H54 (cell line): ENCODE data around the gene ZFYVE28.

Experiments
- DNase-seq: peaks from one replicate; pipeline ENCODE4 v3.0.0; 2011; ENCODE audit warnings: low spot score, mixed read lengths; ENCODE audit not compliant: insufficient read length
- FAIRE-seq: peaks from 3 replicates; lab custom pipeline; 2011; peaks lifted over from hg19 to GRCh38; lab: Jason Lieb, UNC
- POLR2A ChIP-seq: IDR thresholded peaks from 2 replicates; pipeline ENCODE4 v1.6.1; 2011; ENCODE audit warnings: low read depth, mild to moderate bottlenecking, low read length

The ZFYVE28 gene

GRCh38 chr4:2451036-2451520 is 32.6 kb upstream of the ZFYVE28 start:
- FAIRE-seq = no peak
- TF ChIP-seq POLR2A = no peak
- no peak for DNase-seq

GRCh38 chr4:2450394-2451035 is 32.1 kb upstream of the ZFYVE28 start:
- DNase-seq (no peak), FAIRE-seq (no peak)
- no peak for TF ChIP-seq POLR2A

DNA sequence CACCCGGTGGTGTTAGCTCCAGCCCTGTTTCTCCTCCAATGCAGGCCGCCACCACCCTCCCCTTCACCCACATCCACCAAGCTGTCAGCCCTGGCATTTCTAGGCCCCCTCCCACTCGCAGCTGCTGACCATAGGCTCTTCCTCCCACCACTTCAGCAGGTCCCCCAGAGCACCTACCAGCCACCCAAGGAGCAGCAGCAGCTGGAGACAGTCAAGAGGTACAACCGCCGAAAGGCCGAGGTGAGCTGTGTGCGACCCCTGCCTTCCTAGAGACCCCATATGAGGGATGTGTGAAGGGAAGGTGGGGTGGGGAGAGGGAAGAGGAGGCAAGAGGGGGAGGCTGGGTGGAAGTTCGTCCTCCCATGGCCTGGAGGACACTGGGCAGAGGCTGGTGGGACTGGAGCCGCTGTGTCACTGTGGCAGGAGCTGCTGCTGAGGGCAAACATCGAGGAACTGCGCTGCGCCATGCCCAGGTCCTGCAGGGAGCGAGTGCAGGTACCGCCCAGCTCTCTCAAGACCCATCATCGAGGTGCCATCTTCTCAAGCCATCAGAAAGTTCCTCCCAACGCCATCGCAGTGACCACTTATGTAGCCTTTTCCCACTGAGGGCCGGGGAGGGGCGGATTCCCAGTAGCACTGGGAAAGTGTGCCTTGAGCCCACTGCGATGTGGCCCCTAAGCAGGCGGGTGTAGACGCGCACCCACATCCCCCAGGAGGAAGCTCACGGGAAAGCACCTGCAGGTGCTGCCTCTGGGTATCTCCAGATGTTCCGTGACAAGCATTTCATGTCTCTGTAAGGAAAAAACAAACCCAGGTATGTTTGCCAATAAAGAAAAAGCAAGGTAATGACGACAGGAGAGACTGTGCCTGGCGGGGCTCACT is 31.3 kb upstream of the ZFYVE28 start:
- TF ChIP-seq POLR2A = no peak
- DNase-seq (no peak), FAIRE-seq (no peak)

DNA sequence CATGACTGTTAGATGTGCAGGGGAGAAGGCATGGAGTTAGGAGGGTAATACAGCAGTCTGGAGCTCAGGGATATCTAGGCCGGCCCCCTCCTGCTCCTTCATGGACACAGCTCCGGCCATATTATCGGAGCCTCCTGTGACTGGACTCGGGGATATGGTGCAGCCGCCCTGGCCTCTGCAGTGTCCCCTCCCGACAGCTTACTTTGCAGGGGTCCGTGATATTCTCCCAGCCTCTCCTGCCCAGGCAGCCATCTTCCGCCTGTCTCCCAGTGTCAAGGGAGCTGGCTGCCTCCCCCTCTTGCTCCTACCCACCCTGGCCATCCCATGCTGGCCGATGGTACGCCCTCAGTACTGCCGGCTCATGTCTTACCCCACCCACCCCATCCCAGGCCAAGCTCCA is 30.6 kb upstream of the ZFYVE28 start:
- DNase-seq (no peak), FAIRE-seq (no peak)
- no peak for TF ChIP-seq POLR2A

DNA sequence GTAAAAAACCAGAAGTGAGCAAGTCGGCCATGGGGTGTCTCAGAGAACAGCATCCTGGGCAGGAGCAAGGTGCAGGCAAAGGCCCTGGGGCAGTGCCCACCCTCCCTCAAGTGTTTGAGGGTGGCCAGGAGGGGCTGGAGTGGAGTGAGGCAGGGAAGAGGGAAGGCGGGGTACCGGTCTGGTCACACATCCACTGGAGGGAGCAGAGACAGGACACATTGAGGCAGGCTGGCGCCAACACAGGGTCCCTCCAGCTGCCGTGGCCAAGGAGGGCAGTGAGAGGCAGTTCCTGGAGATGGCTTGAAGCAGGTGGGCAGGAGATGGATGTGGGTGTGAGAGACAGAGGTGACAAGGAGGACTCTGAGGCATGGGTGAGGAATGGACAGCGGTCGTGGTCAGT is 30.1 kb upstream of the ZFYVE28 start:
- no peak for TF ChIP-seq POLR2A
- DNase-seq (no peak), FAIRE-seq (no peak)

GRCh38 chr4:2446656-2447564 is 28.5 kb upstream of the ZFYVE28 start:
- FAIRE-seq = no peak
- no peak for TF ChIP-seq POLR2A
- no peak for DNase-seq

- no peak for TF ChIP-seq POLR2A
- DNase-seq = no peak
- no peak for FAIRE-seq
Observed at GRCh38 chr4:2445571-2445970, 27.1 kb upstream of the ZFYVE28 start.

DNA sequence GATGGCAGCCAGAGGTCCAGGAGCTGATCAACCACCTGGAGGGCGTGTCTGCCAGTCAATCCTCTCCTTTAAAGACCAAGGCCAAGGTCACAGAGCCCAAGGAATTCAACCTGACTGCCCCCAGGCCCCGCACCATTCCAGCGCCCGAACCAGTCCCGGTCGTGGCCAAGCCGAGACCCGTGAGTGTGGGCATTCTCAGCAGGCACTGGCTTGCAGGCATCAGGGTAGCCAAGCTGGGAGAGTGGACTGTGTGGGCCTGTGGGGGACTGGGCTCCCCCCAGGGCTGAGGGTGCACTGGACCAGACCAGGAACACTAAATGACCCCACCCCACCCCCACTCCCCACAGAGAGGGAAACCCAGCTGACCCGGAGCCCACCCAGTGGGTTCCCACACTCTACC is 26.7 kb upstream of the ZFYVE28 start:
- FAIRE-seq (no peak), DNase-seq (no peak)
- no peak for TF ChIP-seq POLR2A

- DNase-seq = no peak
- no peak for TF ChIP-seq POLR2A
- no peak for FAIRE-seq
Observed at GRCh38 chr4:2443956-2444740, 25.7 kb upstream of the ZFYVE28 start.

DNA sequence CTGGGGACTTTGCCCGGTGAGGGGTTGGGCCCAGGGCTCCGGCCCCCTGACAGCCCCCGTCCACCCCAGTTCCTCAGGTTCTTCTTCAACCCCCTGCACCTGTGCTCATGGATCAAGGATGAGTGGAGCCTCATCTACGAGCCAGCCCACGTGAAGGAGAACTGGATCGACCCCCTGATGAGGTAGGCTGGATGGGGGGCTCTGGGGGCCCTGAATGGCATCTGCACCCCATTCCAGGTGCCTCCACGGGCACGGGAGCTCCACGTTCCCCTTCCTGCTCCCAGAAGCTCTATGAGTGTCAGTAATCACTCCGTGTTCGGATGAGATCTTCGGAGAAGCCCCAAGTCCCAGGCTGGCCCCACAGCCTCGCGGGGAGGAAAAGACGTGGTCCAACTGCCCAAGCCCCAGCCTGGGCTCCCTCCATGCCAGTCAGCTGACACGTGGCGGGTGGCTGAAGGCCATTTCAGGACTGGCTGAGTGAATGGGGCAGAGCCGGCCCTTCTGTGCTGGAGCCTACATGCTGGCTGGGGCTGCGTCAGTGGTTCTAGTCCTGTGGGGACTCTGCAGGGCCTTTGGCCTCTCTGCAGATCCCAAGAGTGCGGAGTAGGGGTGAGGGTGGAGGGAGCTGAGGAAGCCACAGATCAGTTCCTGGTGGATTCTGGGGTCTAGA is 24.8 kb upstream of the ZFYVE28 start:
- FAIRE-seq = no peak
- no peak for DNase-seq
- no peak for TF ChIP-seq POLR2A

DNA sequence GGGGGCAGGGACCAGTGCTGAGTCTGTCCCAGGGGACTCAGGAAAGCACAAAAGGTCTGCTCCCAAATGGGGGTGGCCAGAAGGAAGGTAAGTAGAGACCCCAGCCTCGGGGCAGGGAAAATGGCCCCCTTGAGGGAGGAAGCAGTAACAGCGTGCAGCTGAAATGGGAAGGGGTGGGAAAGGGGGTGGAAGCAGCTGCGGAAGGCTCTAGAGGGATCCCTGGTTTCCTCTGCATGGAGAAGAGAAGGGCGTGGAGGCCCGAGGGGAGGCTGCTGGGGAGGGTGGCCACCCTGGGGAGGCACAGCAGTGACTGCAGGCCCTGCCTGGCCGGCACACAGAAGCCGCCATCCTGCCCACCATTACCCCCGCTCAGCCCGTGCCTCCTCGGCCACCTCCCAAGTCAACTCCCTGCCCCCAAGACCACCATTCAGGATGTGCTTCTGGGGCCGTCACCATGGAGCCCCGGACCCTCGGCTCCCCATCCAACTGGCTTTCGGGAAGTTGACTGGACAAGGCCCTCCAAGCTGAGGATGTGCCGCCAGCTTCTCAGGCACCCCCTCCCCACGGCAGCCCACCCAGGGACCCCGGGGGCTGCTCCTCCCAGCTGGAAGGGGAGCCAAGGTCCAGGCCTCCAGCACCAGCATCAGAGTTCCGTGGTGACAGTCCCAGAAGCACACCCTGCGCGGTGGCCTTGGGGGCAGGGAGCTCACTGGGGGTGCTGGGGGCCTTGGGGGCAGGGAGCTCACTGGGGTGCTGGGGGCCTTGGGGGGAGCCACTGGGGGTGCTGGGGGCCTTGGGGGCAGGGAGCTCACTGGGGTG is 23.9 kb upstream of the ZFYVE28 start:
- DNase-seq (no peak), FAIRE-seq (no peak)
- no peak for TF ChIP-seq POLR2A
